Measurements from ENCODE around the gene DDX39B.

DDX39B gene

DNA sequence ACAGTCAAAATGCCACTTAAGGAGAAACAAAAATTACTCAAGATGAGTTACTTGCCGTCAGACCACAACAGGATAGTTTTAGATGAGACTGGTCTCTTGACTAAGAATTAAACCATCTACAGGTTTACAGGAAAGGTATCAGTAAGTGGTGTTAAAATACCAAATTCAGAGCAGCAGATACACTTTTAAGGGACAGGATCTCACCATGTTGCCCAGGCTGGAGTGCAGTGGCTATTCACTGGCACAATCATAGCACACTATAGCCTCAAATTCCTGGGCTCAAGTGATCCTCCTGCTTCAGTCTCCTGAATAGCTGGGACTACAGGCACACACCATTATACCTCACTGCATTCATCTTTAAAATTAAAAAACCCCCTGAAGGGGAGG is 8.4 kb downstream of the DDX39B start:
- DNase-seq, result no peak
- CTCF ChIA-PET, result no interaction called here

DNA sequence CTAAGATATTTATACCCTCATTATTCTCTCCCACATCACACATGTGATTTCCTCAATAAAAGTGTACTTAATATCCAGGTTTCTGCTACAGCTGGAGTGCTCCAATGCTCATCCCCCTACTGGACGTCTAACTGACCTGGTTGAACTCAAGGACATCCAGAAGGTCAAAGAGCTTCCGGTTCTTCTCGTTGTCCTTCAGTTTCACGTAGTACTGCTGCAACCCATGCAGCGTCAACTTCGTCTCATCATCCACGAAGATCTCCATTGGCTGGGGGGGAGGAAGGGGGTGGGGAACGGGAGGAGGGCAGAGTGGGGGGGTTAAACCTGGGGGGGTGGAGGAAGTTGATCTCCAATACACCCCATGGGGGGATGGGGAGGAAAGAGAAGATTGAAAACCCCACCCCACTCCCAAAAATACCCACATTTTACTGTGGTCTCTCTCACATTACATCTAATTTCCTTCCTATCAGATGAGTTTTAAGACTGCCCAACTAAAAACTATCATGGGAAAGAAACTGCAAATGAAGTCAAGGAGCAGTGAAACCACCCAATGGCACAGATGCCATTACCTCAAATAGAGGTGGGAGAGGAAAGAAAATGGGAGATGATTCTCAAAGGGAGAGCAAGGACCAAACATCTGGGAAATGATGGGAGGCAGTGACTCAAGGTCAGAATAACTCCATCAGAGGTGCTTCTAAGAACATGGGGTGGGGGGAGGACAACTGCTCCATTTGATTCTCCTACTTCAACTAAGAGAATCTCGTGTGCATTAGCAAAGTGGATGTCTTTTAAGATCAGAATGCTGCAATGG is 9.0 kb downstream of the DDX39B start:
- H3K4me1 Mint-ChIP-seq, result peaks cover 39% of the 10 kb centered on the region
- no peaks in the 10 kb centered on the region for H3K27me3 Mint-ChIP-seq
- DNase-seq, result no peak
- H3K9me3 Mint-ChIP-seq, result no peaks in the 10 kb centered on the region
- CTCF ChIA-PET, result no interaction called here
- no peak overlapping the region for H3K4me3 Mint-ChIP-seq
- H3K27ac Mint-ChIP-seq, result peak overlapping the region; percentile 19
- peaks cover 76% of the 10 kb centered on the region for H3K36me3 Mint-ChIP-seq

More for the DNA sequence above, 8.4 kb downstream of the DDX39B start:
- peaks cover 43% of the 10 kb centered on the region for H3K4me1 Mint-ChIP-seq
- H3K4me3 Mint-ChIP-seq, result no peak overlapping the region
- no peaks in the 10 kb centered on the region for H3K27me3 Mint-ChIP-seq
- peak overlapping the region; percentile 19 for H3K27ac Mint-ChIP-seq
- H3K9me3 Mint-ChIP-seq, result no peaks in the 10 kb centered on the region
- peaks cover 76% of the 10 kb centered on the region for H3K36me3 Mint-ChIP-seq

DNA sequence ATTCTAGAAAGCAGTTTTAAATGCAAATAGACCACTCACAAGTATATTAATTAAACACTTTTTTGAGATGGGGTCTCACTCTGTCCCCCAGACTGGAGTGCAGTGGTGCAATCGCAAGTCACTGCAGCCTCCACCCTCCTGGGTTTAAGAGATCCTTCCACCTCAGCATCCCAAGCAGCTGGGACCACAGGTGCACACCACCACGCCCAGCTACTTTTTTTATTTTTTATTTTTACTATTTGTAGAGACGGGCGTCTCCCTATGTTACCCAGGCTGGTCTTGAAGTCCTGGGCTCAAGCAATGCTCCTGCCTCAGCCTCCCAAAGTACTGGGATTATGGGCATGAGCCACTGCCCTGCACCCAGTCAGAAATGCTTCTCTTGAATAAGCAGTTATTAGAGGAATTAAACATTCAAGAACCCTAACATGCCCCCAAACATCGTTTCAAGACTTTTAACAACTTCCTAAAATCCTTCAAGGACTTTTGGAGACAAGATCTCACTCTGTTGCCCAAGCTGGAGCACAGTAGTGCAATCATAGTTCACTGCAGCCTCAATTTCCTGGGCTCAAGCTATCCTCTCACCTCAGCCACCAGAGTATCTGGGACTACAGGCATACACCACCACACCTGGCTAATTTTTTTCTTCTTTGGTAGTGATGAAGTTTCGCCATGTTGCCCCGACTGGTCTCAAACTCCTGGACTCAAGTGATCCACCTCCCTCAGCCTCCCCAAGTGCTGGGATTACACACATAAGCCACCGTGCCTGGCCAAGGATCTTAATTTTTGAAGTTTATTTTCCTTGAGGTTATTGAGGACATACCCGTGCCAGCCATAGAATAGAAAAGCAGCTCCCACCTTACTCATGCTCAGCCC is 9.8 kb downstream of the DDX39B start:
- Mint-ChIP-seq H3K4me1 (peaks cover 34% of the 10 kb centered on the region), H3K36me3 (peaks cover 71% of the 10 kb centered on the region), H3K27me3 (no peaks in the 10 kb centered on the region), H3K4me3 (no peak overlapping the region), H3K27ac (no peak overlapping the region), H3K9me3 (no peaks in the 10 kb centered on the region)
- no peak for DNase-seq
- CTCF ChIA-PET, result no interaction called here

DNA sequence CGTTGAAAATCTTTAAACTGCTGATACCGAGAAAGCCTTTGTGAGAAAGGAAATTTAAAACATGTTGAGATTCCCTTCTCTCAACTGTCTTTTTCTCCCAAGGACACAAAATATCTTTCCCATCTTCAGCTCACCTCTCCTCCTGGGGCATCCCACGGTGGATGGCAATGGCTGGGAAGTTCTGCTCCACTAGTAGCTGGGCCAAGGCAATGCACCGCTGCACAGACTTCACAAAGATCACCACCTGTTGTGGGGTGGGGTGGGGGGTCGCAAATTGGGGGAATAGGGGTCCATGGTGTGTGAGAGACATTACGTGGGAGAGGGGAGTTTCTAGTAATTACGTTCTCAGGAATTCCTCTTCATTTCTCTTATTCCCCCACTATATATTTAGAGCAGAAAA is 10.6 kb downstream of the DDX39B start:
- no peak overlapping the region for H3K4me3 Mint-ChIP-seq
- peaks cover 64% of the 10 kb centered on the region for H3K36me3 Mint-ChIP-seq
- H3K9me3 Mint-ChIP-seq, result no peaks in the 10 kb centered on the region
- CTCF ChIA-PET, result no interaction called here
- no peaks in the 10 kb centered on the region for H3K27me3 Mint-ChIP-seq
- no peak overlapping the region for H3K27ac Mint-ChIP-seq
- no peak for DNase-seq
- peaks cover 28% of the 10 kb centered on the region for H3K4me1 Mint-ChIP-seq

DNA sequence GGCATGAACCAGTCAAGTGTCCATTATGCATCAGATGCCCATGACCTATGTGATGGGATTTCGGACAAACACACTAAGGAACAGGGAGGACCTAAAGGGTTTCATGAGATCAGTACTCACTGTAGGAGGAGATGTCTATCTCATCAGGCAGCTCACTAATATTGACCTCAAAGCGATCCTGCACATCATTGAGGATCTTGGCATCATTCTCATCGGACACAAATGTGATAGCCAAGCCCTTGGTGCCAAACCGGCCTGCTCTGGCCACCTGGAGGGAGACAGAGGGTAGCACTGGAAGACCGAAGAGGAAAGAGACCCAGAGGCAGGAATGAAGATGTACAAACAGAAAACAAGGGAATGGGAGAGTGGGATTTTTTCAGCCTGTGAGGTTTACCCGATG is 11.1 kb downstream of the DDX39B start:
- CTCF ChIA-PET, result no interaction called here

DNA sequence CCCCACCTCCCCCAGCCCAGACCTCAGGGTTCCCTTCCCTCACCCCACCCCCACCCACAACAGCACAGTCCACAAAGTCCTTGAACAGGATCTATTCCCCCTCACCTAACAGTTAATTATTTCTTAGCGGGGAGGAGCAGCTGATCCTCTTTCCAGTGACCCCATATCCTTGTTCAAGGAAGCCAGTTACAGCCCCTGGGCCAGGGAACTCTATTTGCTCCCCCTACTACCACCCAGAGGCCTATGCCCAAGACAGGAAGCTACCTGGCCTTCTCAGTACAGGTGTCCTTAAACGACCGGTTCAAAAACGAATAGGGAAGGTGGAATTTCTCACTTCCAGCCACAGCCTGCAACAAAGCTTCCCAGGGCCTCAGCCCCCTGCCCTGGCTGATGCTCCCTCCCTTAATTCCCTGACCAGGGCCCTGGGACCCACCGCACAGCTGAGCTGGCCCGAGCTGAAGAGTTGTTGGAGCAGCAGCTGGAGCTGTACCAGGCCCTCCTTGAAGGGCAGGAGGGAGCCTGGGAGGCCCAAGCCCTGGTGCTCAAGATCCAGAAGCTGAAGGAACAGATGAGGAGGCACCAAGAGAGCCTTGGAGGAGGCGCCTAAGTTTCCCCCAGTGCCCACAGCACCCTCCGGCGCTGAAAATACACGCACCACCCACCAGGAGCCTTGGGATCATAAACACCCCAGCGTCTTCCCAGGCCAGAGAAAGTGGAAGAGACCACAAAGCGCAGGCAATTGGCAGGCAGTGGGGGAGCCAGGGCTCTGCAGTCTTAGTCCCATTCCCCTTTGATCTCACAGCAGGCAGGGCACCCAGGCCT is 12.3 kb downstream of the DDX39B start:
- H3K36me3 Mint-ChIP-seq, result peaks cover 49% of the 10 kb centered on the region
- no peak for DNase-seq
- H3K4me3 Mint-ChIP-seq, result no peak overlapping the region
- H3K27me3 Mint-ChIP-seq, result no peaks in the 10 kb centered on the region
- no peaks in the 10 kb centered on the region for H3K9me3 Mint-ChIP-seq
- peak overlapping the region; percentile 24 for H3K27ac Mint-ChIP-seq
- peaks cover 15% of the 10 kb centered on the region for H3K4me1 Mint-ChIP-seq
- CTCF ChIA-PET, result no interaction called here

More for the DNA sequence above, 11.1 kb downstream of the DDX39B start:
- Mint-ChIP-seq H3K4me3 (no peak overlapping the region), H3K9me3 (no peaks in the 10 kb centered on the region), H3K27ac (no peak overlapping the region), H3K4me1 (peaks cover 23% of the 10 kb centered on the region), H3K36me3 (peaks cover 59% of the 10 kb centered on the region), H3K27me3 (no peaks in the 10 kb centered on the region)
- no peak for DNase-seq

DNA sequence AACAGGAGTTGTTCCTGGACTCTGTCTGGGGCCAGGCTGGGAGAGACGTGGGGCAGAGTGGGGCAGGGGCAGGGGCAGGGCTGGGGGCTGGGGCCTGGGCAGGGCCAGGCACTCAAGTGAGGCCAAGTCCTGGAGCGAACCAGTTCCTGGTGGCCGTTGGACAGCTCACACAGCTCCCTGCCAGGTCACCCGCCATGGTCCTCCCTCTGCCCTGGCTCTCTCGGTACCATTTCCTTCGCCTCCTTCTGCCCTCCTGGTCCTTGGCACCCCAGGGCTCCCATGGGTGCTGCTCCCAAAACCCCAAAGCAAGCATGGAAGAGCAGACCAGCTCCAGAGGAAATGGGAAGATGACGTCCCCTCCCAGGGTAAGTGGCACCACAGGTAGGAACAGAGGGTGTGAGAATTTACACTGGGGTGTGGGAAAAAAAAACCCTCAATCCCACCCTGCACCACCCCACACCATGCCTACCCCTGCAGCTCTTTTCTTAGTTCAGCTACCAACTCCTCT is 12.9 kb downstream of the DDX39B start, which contains the start of gene MCCD1:
Gene MCCD1 (plus strand): TSS at position 142 of the 508 bp plus-strand sequence. CDS start 53 bp downstream, at position 195.
- no peaks in the 10 kb centered on the region for H3K9me3 Mint-ChIP-seq
- H3K4me3 Mint-ChIP-seq, result no peak within 1 kb of the TSS
- peak within 1 kb of the TSS; percentile 24 for H3K27ac Mint-ChIP-seq
- CTCF ChIA-PET, result no interaction called here
- no peaks in the 10 kb centered on the region for H3K27me3 Mint-ChIP-seq
- H3K4me1 Mint-ChIP-seq, result peaks cover 12% of the 10 kb centered on the region
- no peak for DNase-seq
- peaks cover 42% of the 10 kb centered on the region for H3K36me3 Mint-ChIP-seq

DNA sequence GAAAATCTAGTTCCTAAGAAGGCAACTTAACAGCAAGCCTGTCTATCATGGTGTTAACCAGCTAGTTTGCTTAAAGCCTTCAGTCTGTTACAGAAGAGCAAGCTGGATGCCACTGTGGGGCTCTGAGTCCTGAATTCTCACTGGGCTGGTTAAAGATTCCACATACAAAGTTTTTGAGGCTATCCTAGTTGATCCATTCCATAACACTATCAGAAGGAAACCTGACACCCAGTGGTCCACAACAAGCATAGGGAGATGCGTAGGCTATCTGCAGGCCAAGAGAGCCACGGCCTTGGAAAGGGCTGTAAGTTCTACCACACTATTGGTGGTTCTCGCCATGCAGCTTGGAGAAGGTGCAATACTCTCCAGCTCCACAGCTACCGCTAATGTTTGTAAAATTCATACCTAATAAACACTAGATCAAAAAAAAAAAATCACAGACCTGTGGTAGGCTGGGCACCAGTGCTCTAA is 13.5 kb downstream of the DDX39B start:
- H3K36me3 Mint-ChIP-seq, result peaks cover 38% of the 10 kb centered on the region
- no peaks in the 10 kb centered on the region for H3K9me3 Mint-ChIP-seq
- no peak overlapping the region for H3K4me3 Mint-ChIP-seq
- no peak overlapping the region for H3K27ac Mint-ChIP-seq
- no peak for DNase-seq
- CTCF ChIA-PET, result no interaction called here
- peaks cover 4% of the 10 kb centered on the region for H3K27me3 Mint-ChIP-seq
- H3K4me1 Mint-ChIP-seq, result peaks cover 9% of the 10 kb centered on the region

DNA sequence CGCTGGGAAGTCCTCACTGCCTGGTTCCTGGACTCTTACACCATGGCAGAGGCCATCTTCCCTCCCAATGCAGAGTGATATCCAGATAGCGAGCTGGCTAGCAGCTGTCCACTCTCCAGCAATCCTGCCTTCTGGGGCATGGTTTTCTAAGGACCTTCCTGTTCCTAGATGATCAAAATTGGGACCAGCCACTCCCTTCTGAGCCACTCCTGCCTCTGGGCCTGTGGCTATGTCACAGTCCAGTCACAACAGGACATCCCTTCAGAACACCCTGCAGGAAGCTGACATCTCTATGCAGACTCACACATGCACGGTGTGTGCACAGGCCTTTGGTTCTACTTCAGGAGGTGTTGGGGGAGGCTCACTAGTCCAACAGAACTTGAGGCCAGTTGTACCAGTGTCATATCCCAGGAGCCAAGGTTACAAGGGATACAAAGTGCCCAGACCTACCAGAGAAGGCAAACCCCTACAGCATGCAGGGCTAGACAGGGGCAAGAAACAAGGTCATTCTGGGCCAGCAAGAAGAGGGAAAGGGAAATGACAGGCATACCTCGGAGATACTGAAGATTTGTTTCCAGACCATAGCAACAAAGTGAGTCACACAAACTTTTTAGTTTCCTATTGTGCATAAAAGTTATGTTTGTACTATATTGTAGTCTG is 15.7 kb downstream of the DDX39B start:
- H3K9me3 Mint-ChIP-seq, result no peaks in the 10 kb centered on the region
- DNase-seq, result no peak
- H3K27ac Mint-ChIP-seq, result no peak overlapping the region
- no peak overlapping the region for H3K4me3 Mint-ChIP-seq
- H3K36me3 Mint-ChIP-seq, result peaks cover 19% of the 10 kb centered on the region
- peaks cover 21% of the 10 kb centered on the region for H3K27me3 Mint-ChIP-seq
- no peaks in the 10 kb centered on the region for H3K4me1 Mint-ChIP-seq
- CTCF ChIA-PET, result no interaction called here

DNA sequence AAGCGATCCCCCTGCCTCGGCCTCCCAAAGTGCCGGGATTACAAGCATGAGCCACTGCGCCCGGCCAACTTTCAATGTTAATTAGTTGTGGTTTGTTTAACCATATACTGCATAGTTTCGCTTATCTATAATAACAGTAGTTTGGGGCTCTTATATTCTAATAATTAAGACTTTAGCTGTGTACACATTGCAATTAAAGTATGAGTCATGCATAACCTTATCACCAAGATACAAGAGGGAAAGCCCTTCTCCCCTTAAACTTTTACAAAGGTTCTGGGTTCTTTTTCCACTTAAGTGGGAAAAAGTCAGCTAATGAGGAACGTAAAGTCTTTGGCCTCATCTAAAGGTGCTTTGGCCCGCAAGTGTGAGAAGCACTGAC is 16.3 kb downstream of the DDX39B start:
- Mint-ChIP-seq H3K27ac (no peak overlapping the region), H3K4me3 (no peak overlapping the region), H3K4me1 (no peaks in the 10 kb centered on the region), H3K36me3 (peaks cover 14% of the 10 kb centered on the region), H3K27me3 (peaks cover 26% of the 10 kb centered on the region), H3K9me3 (no peaks in the 10 kb centered on the region)
- DNase-seq, result no peak
- CTCF ChIA-PET, result no interaction called here

DNA sequence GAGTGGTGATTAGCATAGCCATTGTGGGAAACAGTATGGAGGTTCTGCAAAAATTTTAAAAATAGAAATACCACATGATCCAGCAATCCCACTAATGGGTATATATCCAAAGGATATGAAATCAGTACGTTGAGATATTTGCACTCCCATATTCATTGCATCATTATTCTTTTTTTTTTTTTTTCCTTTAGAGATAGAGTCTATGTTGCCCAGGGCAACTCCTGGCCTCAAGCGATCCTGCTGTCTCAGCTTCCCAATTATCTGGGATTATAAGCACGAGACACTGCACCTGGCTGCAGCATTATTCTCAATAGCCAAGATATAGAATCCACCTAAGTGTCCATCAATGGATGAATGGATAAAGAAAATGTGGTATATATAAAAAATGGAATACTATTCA is 20.0 kb downstream of the DDX39B start:
- H3K27ac Mint-ChIP-seq, result no peak overlapping the region
- no peaks in the 10 kb centered on the region for H3K36me3 Mint-ChIP-seq
- no peaks in the 10 kb centered on the region for H3K4me1 Mint-ChIP-seq
- CTCF ChIA-PET, result no interaction called here
- no peaks in the 10 kb centered on the region for H3K9me3 Mint-ChIP-seq
- no peak for DNase-seq
- H3K4me3 Mint-ChIP-seq, result no peak overlapping the region
- H3K27me3 Mint-ChIP-seq, result peaks cover 47% of the 10 kb centered on the region

DNA sequence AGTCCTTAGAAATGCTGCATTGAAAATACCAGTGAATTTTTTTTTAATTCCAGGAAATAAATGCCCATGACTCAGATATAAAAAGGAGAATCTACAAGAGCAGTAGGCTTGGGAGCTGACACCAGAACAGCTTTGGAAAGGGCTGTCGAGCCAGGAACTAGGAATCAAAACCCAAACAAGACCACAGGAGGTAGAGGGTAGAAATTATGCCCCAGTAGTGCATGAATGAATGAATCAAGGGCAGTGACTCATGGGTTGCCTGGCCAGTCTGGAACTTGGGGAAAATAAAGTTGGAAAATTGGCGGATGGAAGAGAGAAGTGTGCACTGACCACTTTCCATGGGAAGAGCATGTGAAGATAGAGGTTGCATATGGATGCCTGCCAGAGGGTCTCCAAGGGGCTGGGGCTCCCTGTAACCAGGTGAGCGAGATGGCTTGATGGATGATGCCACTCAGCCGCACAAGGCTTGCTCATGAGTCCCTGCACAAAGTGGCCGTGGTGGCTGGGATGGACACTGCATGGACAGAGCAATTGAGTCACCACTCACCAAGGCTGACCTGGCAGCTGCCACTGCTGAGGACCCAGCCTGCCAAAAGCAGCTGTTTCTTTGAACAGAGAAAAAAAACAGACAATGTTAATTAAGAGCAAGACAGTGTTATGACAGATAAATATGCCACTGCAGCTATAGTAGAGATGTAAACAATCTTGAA is 28.2 kb downstream of the DDX39B start:
- CTCF ChIA-PET, result no interaction called here
- peaks cover 40% of the 10 kb centered on the region for H3K36me3 Mint-ChIP-seq
- H3K4me3 Mint-ChIP-seq, result no peak overlapping the region
- DNase-seq, result no peak
- no peaks in the 10 kb centered on the region for H3K9me3 Mint-ChIP-seq
- H3K27me3 Mint-ChIP-seq, result peaks cover 20% of the 10 kb centered on the region
- H3K4me1 Mint-ChIP-seq, result no peaks in the 10 kb centered on the region
- H3K27ac Mint-ChIP-seq, result no peak overlapping the region

DNA sequence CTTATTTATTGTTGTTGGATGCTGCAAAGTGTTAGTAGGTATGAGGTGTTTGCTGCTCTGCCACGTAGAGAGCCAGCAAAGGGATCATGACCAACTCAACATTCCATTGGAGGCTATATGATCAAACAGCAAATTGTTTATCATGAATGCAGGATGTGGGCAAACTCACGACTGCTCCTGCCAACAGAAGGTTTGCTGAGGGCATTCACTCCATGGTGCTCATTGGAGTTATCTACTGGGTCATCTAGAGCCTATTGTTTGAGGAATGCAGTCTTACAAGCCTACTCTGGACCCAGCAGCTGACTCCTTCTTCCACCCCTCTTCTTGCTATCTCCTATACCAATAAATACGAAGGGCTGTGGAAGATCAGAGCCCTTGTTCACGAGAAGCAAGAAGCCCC is 31.8 kb downstream of the DDX39B start:
- Mint-ChIP-seq H3K36me3 (peaks cover 69% of the 10 kb centered on the region), H3K9me3 (no peaks in the 10 kb centered on the region), H3K4me1 (peaks cover 9% of the 10 kb centered on the region), H3K27me3 (no peaks in the 10 kb centered on the region), H3K4me3 (no peak overlapping the region), H3K27ac (peak overlapping the region; percentile 39)
- no peak for DNase-seq
- CTCF ChIA-PET, result no interaction called here
